ENCODE data around the gene PARP6.

GRCh38 chr15:72307026-72307425 is 34.7 kb upstream of the PARP6 start:
- TF ChIP-seq, protein P1, sequence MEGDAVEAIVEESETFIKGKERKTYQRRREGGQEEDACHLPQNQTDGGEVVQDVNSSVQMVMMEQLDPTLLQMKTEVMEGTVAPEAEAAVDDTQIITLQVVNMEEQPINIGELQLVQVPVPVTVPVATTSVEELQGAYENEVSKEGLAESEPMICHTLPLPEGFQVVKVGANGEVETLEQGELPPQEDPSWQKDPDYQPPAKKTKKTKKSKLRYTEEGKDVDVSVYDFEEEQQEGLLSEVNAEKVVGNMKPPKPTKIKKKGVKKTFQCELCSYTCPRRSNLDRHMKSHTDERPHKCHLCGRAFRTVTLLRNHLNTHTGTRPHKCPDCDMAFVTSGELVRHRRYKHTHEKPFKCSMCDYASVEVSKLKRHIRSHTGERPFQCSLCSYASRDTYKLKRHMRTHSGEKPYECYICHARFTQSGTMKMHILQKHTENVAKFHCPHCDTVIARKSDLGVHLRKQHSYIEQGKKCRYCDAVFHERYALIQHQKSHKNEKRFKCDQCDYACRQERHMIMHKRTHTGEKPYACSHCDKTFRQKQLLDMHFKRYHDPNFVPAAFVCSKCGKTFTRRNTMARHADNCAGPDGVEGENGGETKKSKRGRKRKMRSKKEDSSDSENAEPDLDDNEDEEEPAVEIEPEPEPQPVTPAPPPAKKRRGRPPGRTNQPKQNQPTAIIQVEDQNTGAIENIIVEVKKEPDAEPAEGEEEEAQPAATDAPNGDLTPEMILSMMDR (IDR thresholded peaks at IDR 0.05): no peak
- TF ChIP-seq EP300 (IDR thresholded peaks at IDR 0.05): no peak
- no peak for TF ChIP-seq POLR2A (IDR thresholded peaks at IDR 0.05)

Data from upper lobe of left lung (tissue), 4 donors.